Measurements from ENCODE around the gene TNFRSF8.

The TNFRSF8 gene

GRCh38 chr1:12153181-12153785 lies 90.2 kb downstream of the TNFRSF8 start:
- no peak for DNase-seq (ENCODE audit: insufficient read length, low spot score)
- FAIRE-seq: no peak
- no peak for TF ChIP-seq CTCF (IDR thresholded peaks at IDR 0.05; ENCODE audit: insufficient read depth, missing control alignments)

DNA sequence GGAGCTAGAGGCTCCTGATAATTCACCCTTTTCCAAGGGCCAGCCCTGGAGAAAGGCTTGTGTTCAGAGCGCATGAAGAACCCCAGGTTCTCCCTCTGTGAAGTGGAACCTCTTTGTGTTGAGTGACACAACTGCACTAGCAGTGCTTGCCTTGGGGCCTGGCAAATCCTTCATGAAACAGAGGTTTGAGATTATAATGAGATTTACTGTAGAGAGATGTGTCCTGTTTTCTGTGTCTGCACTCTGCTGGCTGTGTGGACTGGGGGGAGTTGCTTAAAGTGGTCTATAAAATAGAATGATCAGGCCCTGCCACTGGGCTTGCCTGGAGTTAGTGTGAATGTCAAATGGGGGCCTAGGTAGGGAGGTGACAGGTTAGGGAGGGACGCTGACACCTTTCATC lies 92.2 kb downstream of the TNFRSF8 start:
- no peak for FAIRE-seq
- TF ChIP-seq CTCF (IDR thresholded peaks at IDR 0.05; ENCODE audit: insufficient read depth, missing control alignments): no peak
- no peak for DNase-seq (ENCODE audit: insufficient read length, low spot score)

GRCh38 chr1:12157366-12158231 lies 94.5 kb downstream of the TNFRSF8 start:
- FAIRE-seq: no peak
- no peak for TF ChIP-seq CTCF (IDR thresholded peaks at IDR 0.05; ENCODE audit: insufficient read depth, missing control alignments)
- DNase-seq (ENCODE audit: insufficient read length, low spot score): no peak

DNA sequence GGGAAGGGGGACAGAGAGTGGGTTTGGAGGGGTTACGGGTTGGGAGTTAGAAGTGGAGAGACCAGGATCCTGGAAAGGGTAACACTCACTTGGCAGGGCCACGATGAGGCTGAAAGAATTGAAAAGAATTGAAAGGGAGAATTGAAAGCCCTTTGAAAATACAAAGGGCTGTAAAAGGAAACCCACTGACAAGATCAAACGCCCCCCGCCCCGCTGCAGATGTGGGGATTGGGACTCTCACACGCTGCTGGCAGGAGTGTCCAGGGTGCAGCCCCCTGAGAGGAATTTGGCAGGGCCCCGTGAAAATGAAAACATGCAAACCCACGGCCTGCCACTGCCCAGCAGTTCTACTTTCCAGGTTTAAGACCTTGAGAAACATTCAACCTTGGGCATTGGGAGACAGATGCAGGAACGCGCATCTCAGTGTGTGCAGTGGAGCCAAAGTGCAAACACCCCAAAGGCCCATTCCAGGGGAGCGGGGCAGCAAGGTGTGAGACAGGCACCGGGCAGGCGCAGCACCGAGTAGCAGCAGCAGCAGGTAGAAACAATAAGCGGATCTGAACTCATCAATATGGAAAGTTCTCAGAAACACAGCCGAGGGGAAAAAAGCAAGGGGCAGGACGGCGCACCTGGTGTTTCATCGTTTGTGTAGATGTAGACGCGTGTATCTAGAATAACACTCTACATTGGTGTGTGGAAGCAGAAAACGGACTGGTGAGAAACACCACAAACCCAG lies 95.4 kb downstream of the TNFRSF8 start:
- DNase-seq (ENCODE audit: insufficient read length, low spot score) (no peak), FAIRE-seq (no peak)
- no peak for TF ChIP-seq CTCF (IDR thresholded peaks at IDR 0.05; ENCODE audit: insufficient read depth, missing control alignments)

DNA sequence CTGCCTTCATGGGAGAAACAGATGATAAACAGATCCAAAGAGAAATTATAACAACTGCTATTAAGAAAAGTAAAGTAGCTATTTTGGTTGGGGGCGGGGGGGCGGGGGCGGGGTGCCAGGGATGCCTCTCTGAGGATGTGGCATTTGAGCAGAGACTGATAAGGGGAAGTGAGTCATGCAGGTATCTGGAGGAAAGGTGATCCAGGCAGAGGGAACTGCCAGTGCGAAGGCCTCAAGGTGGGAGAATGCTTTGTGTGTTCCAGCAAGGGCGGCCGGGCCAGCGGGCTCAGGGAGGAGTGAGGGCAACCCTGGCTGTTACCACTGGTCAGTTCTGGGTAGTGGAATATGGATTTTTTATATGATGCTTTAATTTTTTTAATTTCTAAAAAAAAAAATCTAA lies 96.7 kb downstream of the TNFRSF8 start:
- DNase-seq (ENCODE audit: insufficient read length, low spot score) (no peak), FAIRE-seq (no peak)
- TF ChIP-seq CTCF (IDR thresholded peaks at IDR 0.05; ENCODE audit: insufficient read depth, missing control alignments): no peak

- DNase-seq (ENCODE audit: insufficient read length, low spot score) (no peak), FAIRE-seq (no peak)
- TF ChIP-seq CTCF (IDR thresholded peaks at IDR 0.05; ENCODE audit: insufficient read depth, missing control alignments): no peak
Measured at GRCh38 chr1:12161324-12161661, 98.2 kb downstream of the TNFRSF8 start.

Data from D721Med (cell line).